Hepatocyte (in vitro differentiated cells): ENCODE data around the gene PDP2.

Experiments
- CTCF ChIP-seq: fragments of 200-600 bp; sonication (generic); IDR thresholded peaks from 2 replicates; pipeline ENCODE4 v1.5.1; 2016; ENCODE audit warnings: antibody characterized with exemption, mild to moderate bottlenecking; ENCODE audit not compliant: poor library complexity
- EZH2 ChIP-seq: fragments of 200-600 bp; sonication (generic); IDR thresholded peaks from 2 replicates; pipeline ENCODE4 v1.6.1; 2016; ENCODE audit warnings: antibody characterized with exemption, mild to moderate bottlenecking, borderline replicate concordance
- EZH2phosphoT487 ChIP-seq: fragments of 200-600 bp; sonication (generic); IDR thresholded peaks from one replicate; pipeline ENCODE4 v1.6.1; 2018; ENCODE audit warnings: antibody characterized with exemption, mild to moderate bottlenecking, low read depth, moderate library complexity; ENCODE audit not compliant: unreplicated experiment, severe bottlenecking

GRCh38 chr16:66886914-66887313 lies 6.6 kb downstream of the PDP2 start:
- TF ChIP-seq EZH2 (no peak), CTCF (no peak), EZH2phosphoT487 (no peak)
